HG02973 (cell line): ENCODE results near the gene DYNC2I2.
"Not testable (repeated sequence)": the region's sequence is repeated elsewhere in the genome, so short reads cannot be mapped to it uniquely, and the experiment has no call there.

ENCODE experiments used
- ATAC-seq: cut with Tn5 transposase; IDR thresholded peaks from one replicate; pipeline ENCODE4 v1.9.1; 2021; ENCODE audit warnings: moderate library complexity; ENCODE audit not compliant: unreplicated experiment

DYNC2I2 gene

DNA sequence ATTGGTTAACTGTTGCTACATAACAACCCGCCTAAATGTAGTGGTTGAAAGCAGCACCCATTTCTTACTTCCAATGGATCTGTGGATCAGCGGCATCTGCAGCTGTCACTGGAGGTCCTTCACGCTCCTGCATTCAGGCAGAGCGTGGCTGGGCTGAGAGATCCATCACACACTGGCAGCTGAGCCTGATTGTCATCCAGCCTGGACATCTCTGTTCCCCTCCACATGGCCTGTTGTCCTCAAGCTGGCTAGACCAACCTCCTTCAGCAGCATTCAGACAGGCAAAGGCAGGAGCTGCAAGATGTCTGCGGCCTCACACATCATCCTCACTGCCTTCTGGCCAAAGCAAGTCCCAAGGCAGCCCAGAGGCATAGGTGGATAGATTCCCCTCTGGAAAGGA, 36.9 kb downstream of the DYNC2I2 start:
- ATAC-seq = no peak

GRCh38 chr9:128619127-128619526, 37.5 kb downstream of the DYNC2I2 start:
- no peak for ATAC-seq

DNA sequence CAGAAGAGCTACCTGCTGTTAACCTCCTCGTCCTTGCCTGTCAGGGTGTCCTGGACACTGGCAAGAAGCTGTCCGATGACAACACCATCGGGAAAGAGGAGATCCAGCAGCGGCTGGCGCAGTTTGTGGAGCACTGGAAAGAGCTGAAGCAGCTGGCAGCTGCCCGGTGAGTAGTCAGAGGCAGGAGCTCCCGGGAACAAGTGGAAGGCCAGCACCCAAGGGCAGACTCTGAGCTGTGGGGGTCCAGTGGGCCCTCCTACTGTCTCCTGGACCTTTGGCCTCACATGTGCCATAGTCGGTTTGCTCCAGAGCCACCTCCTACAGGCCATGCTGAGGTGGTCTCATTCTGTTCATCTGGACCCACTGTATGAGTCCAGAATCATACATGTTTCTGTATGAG, 38.7 kb downstream of the DYNC2I2 start:
- no peak for ATAC-seq

DNA sequence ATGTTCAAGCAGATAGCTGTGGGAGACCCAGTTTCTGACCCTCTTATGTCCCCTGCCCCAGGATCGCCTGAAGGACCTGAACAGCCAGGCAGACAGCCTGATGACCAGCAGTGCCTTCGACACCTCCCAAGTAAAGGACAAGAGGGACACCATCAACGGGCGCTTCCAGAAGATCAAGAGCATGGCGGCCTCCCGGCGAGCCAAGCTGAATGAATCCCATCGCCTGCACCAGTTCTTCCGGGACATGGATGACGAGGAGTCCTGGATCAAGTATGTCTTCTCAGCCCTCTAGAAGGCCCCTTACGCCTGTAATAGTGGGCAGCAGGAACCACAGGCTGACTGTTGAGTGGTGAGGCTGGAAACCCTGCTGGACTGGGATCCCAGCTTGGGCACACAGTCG, 41.1 kb downstream of the DYNC2I2 start:
- ATAC-seq = no peak

DNA sequence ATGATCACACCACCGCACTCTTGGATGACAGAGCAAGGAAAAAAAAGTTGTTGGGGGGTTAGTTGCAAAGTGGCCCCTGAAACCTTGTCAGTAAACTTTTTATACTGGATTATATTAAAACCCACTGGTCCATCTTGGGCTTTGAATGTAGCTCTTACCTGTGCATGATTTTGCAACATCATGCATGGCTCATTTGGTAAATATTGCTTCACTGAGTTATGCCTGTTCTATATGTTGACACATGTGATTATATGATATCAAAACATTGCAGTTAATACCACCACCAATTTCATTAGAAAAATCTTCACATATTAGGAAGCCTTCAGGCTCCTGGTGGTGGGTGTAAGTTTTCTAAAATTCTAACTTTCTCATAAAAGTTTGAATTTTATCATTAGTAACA, 41.9 kb downstream of the DYNC2I2 start:
- no peak for ATAC-seq

GRCh38 chr9:128611600-128612394, 44.9 kb downstream of the DYNC2I2 start:
- no peak for ATAC-seq

DNA sequence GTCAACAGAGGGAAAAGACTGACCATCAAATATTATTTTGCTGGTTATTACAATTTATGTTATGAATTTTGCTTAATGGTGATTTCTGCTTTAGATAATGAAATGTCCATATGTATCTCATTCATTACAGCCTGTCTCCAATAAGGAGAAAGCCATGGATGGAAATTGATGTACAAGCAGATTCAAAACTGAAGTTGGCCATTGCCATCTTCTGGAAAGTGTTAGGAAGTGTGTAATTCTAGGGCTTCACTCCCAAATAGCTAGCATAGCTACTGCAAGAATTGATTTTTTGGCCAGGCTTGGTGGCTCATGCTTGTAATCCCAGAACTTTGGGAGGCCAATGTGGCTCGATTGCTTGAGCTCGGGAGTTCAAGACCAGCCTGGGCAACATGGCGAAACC, 45.8 kb downstream of the DYNC2I2 start:
- no peak for ATAC-seq

GRCh38 chr9:128607642-128608350, 48.9 kb downstream of the DYNC2I2 start:
- ATAC-seq = no peak

- no peak for ATAC-seq
Measured at GRCh38 chr9:128603697-128604096, 53.0 kb downstream of the DYNC2I2 start.

GRCh38 chr9:128600099-128600498, 56.5 kb downstream of the DYNC2I2 start:
- ATAC-seq = no peak

- no peak for ATAC-seq
Measured at GRCh38 chr9:128595471-128595870, 61.2 kb downstream of the DYNC2I2 start.

- no peak for ATAC-seq
Measured at GRCh38 chr9:128593856-128594255, 62.8 kb downstream of the DYNC2I2 start.

DNA sequence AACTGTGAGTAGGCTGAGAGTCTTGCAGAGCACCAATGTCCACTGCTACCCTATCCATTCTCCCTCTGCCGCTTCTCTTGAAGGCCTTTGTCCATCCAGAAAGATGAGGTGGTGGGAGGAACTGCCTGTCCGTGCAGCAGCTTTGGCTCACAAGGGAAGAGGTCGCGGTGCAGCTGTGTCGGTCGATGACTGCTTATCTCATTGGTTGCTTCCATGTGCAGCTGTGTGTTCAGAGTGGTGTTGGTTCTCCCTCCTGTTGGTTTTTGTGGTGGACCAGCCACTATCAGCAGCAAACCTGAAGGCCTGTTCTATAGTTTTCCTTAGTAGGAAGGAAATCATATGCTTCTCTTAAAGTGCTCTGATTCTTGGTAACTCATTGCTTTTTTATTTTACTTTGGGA, 63.6 kb downstream of the DYNC2I2 start:
- no peak for ATAC-seq

DNA sequence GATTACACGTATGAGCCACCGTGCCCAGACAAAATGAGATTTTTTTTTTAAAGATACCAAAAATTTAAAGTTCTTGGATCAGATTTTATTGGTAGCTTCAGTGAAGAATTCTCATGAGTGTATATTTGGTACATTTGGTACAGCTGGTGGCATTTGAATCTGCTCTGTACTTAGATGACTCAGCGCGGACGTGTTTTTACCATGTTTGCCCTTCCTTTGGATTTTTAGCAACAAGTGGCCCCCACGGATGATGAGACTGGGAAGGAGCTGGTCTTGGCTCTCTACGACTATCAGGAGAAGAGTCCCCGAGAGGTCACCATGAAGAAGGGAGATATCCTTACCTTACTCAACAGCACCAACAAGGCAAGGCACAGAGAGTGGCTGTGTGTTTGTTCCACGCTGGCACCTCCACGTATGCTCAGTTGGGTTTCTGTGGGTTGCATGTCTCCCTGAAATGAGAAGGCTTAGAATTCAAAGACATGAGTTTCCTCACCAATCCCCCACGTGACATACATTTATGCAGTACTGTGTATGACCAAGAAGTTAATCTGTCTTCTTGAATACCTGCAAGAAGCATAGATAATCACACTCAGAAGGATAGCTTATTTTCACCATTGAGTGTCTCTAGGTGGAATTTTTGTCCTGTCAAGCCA, 67.9 kb downstream of the DYNC2I2 start:
- ATAC-seq = no peak

DNA sequence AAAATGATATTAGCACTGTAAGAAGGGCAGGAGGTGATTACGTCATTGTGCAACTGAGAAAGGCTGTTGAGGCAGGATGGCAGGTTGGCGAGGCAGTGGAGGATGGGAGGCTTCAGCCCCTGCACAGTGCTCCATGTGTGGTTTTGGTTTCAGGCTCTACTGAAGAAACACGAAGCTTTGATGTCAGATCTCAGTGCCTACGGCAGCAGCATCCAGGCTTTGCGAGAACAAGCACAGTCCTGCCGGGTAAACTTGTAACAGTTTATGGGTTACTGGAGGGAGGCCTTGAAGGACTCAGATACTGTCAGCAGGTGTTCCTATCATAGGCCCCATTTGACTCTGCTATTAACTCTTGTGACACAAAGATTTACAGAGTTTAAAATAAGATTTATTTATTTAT, 69.2 kb downstream of the DYNC2I2 start:
- no peak for ATAC-seq

GRCh38 chr9:128586934-128587333, 69.7 kb downstream of the DYNC2I2 start:
- not testable (repeated sequence) for ATAC-seq

DNA sequence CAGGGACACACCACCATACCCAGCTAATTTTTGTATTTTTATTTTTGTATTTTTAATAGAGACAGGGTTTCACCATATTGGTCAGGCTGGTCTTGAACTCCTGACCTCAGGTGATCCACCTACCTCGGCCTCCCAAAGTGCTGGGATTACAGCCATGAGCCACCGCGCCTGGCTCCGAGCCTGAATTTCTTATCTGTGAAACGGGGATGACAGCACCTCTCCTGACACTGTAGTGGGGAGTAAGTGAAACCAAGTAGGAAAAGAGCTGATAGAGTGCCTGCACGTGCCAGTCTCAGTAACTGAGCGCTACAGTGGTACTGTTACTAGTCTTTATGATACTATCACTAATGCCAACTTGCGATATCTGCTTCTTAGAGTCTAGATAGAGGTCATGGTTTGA, 71.5 kb downstream of the DYNC2I2 start:
- ATAC-seq = not testable (repeated sequence)
